ENCODE data around the gene BRD3.
"Not testable (repeated sequence)": the region's sequence is repeated elsewhere in the genome, so short reads cannot be mapped to it uniquely, and the experiment has no call there.

The BRD3 gene

DNA sequence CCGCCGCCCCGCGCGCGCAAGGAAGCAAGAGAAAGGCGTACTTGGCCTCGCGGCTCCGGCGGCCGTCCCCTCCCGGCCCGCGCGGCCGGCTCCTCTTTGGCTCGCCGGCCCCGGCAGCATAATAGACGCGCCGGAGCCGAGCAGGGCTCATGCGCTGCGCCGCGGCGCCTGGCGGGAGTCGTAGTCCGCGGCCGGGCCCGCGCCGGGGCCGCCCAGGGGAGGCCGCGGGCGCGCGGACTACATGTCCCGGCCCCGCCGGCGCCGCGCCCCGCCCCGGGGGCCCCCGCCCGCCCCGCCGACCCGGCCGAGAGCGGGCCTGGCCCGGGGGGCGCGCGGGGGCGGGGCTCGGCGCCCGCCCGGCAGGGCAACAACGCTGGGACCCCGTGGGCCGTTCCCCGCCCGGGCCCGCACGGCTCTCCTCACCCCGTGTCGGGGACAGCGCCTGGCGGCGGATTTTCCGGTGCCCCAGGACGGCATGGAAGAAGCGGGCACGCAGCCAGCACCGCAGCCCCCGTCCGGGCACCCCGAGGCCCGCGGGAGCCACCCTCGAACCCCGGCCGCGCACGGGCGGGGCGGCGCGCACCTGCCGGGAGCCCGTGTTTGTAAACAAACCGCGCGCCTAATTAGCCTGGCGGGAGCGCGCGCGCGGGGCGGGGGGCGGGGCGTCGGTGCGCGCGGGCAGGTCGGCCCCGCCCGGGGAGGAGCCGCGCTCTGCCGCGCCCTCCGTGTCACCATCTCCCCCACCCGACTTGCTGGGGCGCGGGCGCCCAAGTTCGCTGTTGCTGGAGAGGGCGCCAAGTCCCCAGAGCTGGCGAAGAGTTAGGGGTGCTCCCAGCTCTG is at the start of gene BRD3:
Gene BRD3, minus strand, starts transcription at position 123 of the 840 bp plus-strand sequence. CDS start 14,549 bp downstream, outside the sequence.
- FAIRE-seq (no peak), DNase-seq (ENCODE audit: low spot score) (peak; percentile 96)

DNA sequence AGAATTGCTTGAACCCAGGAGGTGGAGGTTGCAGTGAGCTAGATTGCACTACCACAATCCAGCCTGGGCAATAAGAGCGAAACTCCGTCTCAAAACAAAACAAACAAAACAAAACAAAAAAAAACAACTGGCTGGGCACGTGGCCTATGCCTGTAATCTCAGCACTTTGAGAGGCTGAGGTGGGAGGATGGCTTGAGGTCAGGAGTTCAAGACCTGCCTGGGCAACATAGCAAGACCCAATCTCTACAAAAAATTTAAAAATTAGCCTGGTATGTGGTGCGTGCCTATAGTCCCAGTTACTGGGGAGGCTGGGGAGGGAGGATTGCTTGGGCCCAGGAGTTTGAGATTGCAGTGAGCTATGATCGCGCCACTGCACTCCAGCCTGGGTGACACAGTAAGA is 44.7 kb upstream of the BRD3 start:
- no peak for FAIRE-seq
- no peak for DNase-seq (ENCODE audit: low spot score)

- FAIRE-seq, result no peak
These were observed 43.2 kb upstream of the BRD3 start for GRCh38 chr9:134111064-134111463.

GRCh38 chr9:134103391-134103998 is 35.7 kb upstream of the BRD3 start:
- peak; percentile 97 for FAIRE-seq
- no peak for DNase-seq (ENCODE audit: low spot score)

More at GRCh38 chr9:134111064-134111463, 43.2 kb upstream of the BRD3 start:
- DNase-seq (ENCODE audit: low spot score), result no peak

- FAIRE-seq (no peak), DNase-seq (ENCODE audit: low spot score) (no peak)
These were observed 33.9 kb upstream of the BRD3 start for GRCh38 chr9:134101623-134102149.

- DNase-seq (ENCODE audit: low spot score); FAIRE-seq: not testable (repeated sequence)
These were observed 33.3 kb upstream of the BRD3 start for GRCh38 chr9:134101133-134101532.

DNA sequence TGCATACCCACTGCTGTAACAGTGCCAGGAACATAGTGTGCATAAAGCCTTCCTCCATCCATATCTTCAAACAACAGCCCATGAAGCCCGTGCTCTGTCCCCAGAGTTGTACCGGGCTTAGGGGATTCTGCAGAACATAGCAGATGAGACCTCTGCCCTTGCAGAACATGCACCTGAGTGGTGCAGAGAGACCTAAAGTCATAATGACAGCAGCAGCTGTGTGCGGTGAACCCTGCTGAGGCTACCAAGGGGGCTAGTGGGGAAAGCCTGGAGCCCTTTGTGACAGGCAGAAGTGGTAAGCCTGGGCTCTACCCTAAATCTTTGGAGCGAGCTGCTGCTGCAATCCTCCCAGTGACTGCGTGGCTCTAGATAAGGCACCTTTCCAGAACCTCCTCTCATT is 32.2 kb upstream of the BRD3 start:
- DNase-seq (ENCODE audit: low spot score), result no peak
- FAIRE-seq, result no peak

- FAIRE-seq (no peak), DNase-seq (ENCODE audit: low spot score) (peak; percentile 53)
These were observed 31.4 kb upstream of the BRD3 start for GRCh38 chr9:134099123-134099761.

DNA sequence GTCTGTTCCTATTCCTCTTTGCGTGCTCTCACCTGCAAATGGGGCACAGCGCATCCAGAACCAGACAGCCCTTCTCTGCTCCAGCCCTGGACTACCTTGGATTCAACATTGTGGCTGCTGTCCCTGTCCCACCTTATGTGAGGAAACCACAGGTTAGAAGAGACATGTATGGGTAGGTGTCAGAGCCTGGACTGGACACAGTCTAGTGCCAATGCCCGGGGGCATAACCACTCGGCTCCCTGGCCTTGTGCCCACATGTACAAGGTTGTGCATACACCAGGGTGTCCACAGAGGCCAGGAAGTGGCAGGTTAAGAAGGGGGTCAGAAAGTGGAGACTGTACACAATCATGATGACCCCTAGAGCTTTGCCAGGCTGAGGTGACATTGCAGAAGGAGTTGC is 22.1 kb upstream of the BRD3 start:
- DNase-seq (ENCODE audit: low spot score) (no peak), FAIRE-seq (no peak)

DNA sequence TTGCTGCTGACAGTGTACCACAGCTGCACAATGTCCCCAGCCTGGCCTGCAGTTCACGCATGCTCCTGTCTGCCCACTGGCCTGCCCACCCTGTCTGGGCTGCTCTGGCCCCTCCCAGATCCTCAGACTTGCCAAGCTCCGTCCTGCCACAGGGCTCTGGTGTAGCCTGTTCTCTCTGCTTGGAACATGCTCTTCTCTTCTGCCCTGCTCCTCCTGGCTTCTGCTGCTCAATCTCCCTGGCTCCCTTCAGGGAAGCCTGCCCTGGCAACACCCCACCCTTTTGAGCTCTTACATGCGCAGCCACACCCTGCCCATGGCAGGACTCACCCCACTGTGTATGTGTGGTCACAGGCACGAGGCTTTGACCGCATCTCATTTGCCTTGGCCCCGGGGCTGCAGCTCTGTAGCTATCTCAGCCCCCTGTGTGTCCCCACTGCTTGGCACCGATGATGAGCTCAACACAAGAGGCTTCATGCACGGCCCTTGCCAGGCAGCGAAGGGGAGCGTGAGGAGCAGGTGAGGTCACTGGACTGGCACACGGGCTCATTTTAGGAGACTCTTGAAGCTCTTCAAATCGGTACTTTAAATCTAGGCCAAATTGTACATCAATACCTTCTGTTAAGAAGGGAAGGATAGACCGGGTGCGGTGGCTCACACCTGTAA is 20.4 kb upstream of the BRD3 start:
- FAIRE-seq (no peak), DNase-seq (ENCODE audit: low spot score) (no peak)

GRCh38 chr9:134085674-134086073 is 17.8 kb upstream of the BRD3 start:
- DNase-seq (ENCODE audit: low spot score), result no peak
- no peak for FAIRE-seq

GRCh38 chr9:134083451-134083850 is 15.6 kb upstream of the BRD3 start:
- FAIRE-seq, result no peak
- no peak for DNase-seq (ENCODE audit: low spot score)

DNA sequence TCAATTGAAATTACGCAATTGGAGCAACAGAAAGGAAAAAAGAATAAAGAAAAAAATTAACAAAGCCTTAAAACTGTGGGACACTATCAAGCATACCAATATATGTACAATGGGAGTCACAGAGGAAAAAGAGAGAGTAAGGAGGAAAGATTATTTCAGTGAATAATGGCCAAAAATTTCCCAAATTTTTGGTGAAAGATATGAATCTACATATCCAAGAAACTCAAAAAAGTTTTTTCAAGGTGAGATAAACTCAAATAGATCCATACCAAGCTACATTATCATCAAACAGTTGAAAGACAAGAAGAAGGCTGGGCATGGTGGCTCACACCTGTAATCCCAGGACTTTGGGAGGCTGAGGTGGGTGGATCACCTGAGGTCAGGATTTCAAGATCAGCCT is 8.8 kb upstream of the BRD3 start:
- no peak for DNase-seq (ENCODE audit: low spot score)
- no peak for FAIRE-seq

DNA sequence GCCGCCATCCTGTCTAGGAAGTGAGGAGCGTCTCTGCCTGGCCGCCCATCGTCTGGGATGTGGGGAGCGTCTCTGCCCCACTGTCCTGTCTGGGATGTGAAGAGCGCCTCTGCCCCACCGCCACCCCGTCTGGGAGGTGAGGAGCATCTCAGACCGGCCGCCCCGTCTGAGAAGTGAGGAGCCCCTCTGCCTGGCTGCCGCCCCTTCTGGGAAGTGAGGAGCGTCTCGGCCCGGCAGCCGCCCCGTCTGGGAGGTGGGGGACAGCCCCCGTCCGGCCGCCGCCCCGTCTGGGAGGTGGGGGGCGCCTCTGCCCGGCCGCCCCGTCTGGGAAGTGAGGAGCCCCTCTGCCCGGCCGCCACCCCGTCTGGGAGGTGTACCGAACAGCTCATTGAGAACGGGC is 7.9 kb upstream of the BRD3 start:
- not testable (repeated sequence) for DNase-seq (ENCODE audit: low spot score); FAIRE-seq

- FAIRE-seq (no peak), DNase-seq (ENCODE audit: low spot score) (no peak)
These were observed 5.7 kb upstream of the BRD3 start for GRCh38 chr9:134073500-134073899.

DNA sequence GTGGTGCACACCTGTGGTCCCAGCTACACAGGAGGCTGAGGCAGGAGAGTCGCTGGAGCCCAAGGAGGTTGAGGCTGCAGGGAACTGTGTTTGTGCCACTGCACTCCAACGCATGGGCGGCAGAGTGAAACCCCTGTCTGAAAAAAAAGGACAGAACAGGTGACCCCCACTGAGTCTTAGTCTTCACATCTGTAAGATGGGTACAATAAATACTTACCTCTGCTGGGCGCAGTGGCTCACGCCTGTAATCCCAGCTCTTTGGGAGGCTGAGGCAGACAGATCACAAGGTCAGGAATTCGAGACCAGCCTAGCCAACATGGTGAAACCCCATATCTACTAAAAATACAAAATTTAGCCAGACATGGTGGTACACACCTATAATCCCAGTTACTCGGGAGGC is 4.9 kb upstream of the BRD3 start:
- not testable (repeated sequence) for DNase-seq (ENCODE audit: low spot score)

GRCh38 chr9:134071149-134071548 is 3.3 kb upstream of the BRD3 start:
- no peak for DNase-seq (ENCODE audit: low spot score)
- FAIRE-seq, result no peak

More for the DNA sequence above, 4.9 kb upstream of the BRD3 start:
- FAIRE-seq, result not testable (repeated sequence)

- FAIRE-seq (no peak), DNase-seq (ENCODE audit: low spot score) (no peak)
These were observed 1.9 kb upstream of the BRD3 start for GRCh38 chr9:134069480-134070399.

DNA sequence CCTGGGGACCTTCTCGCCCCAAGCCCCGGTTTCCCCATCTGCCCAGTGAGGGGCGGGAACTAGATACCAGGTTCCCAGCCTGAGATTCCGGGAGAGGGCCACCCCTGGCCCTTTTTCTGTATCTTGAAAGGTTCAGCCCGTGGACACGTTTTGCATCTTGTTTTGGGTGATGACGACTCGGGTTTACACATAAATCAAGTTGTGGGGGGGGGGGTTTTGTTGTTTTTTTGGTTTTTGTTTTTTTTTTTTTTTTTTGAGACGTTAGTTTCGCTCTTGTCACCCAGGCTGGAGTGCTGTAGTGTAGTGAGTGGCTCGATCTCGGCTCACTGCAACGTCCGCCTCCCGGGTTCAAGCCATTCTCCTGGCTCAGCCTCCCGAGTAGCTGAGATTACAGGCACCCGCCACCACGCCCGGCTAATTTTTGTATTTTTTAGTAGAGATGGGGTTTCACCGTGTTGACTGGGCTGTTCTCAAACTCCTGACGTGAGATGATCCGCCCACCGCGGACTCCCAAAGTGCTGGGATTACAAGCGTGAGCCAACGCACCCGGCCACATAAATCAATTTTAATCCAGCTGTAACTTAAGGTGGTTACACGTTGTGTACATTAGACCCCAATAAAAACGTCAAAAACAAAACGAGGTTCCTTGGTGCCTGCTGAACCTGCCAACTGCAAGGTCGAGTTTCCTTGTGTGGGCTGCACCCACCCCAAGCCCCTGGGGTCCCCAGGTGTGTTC is 1.1 kb upstream of the BRD3 start:
- no peak for DNase-seq (ENCODE audit: low spot score)
- no peak for FAIRE-seq
